Adrenal gland (tissue), 12 donors: Measurements from ENCODE around the gene RNASEL. TPM values are rescaled to one million over a fixed set of nuclear protein-coding genes. Genes with fewer than 3 reads are reported as not detected.

Experiments
- DNase-seq, 7 donors: peaks; one replicate each; pipeline ENCODE4 v3.0.0-alpha.2; 2019 to 2020
- H3K27ac ChIP-seq, 5 donors: fragments of 200-600 bp; sonication (generic) in 4 of 5; 1 replicate in 3 of 5; 2 replicates in 2 of 5; pipeline versions ENCODE4 v1.5.1 to v1.8.0; 2016 to 2020; ENCODE audit warnings: mild to moderate bottlenecking in 1 of 5
- H3K27me3 ChIP-seq: fragments of 200-600 bp; 2 replicates; pipeline ENCODE4 v1.8.0; 2021
- H3K36me3 ChIP-seq, 2 donors: fragments of 200-600 bp; replicated peaks in 1 of 2; 1 replicate in 1 of 2; 2 replicates in 1 of 2; pipeline versions ENCODE4 v1.5.1 to v1.8.0; 2018 to 2022
- H3K4me1 ChIP-seq, 2 donors: fragments of 200-600 bp; replicated peaks in 1 of 2; 1 replicate in 1 of 2; 2 replicates in 1 of 2; pipeline versions ENCODE4 v1.5.1 to v1.8.0; 2018 to 2021
- H3K4me3 ChIP-seq, 4 donors: fragments of 200-600 bp; sonication (generic) in 3 of 4; one replicate each; pipeline ENCODE4 v1.5.1; 2016 to 2018
- H3K9me3 ChIP-seq, 3 donors: fragments of 200-600 bp; sonication (generic) in 1 of 3; replicated peaks in 1 of 3; 1 replicate in 2 of 3; 2 replicates in 1 of 3; pipeline versions ENCODE4 v1.5.1 to v1.8.0; 2016 to 2021
- POLR2A ChIP-seq, 2 donors: fragments of 450-650 bp; IDR thresholded peaks; one replicate each; pipeline ENCODE4 v1.6.1; 2017; ENCODE audit warnings: antibody characterized with exemption in 2 of 2, mild to moderate bottlenecking in 2 of 2, moderate library complexity in 1 of 2
- WGBS, 4 donors: extraction: QIAGEN DNeasy Blood & Tissue Kit in 2 of 4; methylation state at CpG; one replicate each; pipeline versions ENCODE4 v1.1.5 to v1.1.7; 2013 to 2017; 5-methylcytosine and 5-hydroxymethylcytosine counted together
- intact Hi-C, 2 donors: fragments of 100-400 bp; cut with DNase I; formaldehyde crosslinking; loops; one replicate each; pipeline versions ENCODE4 v1.14.1 to v1.15.0; 2022 to 2023
- polyA plus RNA-seq, 3 donors: library from polyadenylated mRNA; stranded (reverse); fragments of 200-250 nt in 2 of 3; fragments of 350-450 nt in 1 of 3; fragmentation: Illumina TruSeq in 1 of 3; extraction: RNeasy Lipid Tissue Mini Kit (QIAGEN cat#74804) in 1 of 3; gene quantifications; one replicate each; pipeline ENCODE4 v1.2.3, GENCODE V29; 2013 to 2014
- total RNA-seq, 9 donors: library from RNA; depleted of rRNA in 4 of 9; stranded (reverse); fragments of >200 nt in 4 of 9; fragments of 120-200 nt in 1 of 9; fragmentation: NEBNext Ultra II Directional in 1 of 9; extraction: Animal tissue kit (Norgen Biotek cat#: 25700) in 1 of 9; gene quantifications; one replicate each; pipeline versions ENCODE4 v1.1.0 to v1.2.4, GENCODE V29; 2013 to 2023
- TF ChIP-seq, protein P1 (sequence below), 6 experiments: fragments of 450-650 bp in 4 of 6; fragments of 200-600 bp in 2 of 6; sonication (generic) in 1 of 6; IDR thresholded peaks; 1 replicate in 5 of 6; 2 replicates in 1 of 6; pipeline versions ENCODE4 v1.5.1 to v1.8.0; 2016 to 2021; ENCODE audit warnings: antibody characterized with exemption in 6 of 6, mild to moderate bottlenecking in 2 of 6, moderate library complexity in 1 of 6
- donor health status: healthy with polysubstance abuse.
- donor health status: Bipolar disorder and iron deficiency.
- donor health status: DM: yes; HTN: yes; CAD: no.
- donor health status: DM: no; HTN: no; CAD: no.
- donor health status: DM: no; HTN: no; CAD: no.
- donor health status: DM: yes; HTN: yes; CAD: no.

Gene RNASEL
- total and polyA plus RNA-seq, 12 donors, result 3.5 to 24.3 (median 11.7) TPM

DNA sequence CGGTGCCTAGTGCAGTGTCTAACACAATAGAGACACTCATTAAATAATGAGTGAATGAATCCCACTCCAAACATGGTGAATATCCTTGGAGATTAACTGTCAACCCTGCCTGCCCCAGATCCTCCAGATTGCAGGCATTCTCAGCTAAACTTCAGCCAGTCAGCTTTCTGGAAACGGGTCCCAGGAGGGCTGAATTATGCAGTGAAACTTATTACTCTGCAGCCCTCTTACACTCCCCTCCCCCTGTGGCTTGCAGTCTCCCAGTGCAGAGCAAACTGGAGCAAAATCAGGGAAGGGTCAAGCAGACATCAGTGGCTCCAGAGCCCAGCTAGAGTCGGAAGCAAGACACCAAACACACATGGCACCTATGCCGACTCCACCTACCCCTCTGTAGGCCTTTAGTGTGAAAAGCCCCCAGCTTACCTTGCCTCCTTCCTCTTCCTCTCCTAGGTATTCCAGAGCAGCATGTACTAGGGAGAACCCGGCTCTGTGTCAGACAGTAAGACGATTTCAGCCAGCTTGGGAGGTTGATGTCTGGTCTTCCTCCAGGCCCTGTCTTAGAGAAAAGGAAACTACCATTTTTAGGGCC lies 21.6 kb upstream of the RNASEL start:
- WGBS, 4 donors, result 71 to 91% (median 78%) methylated on average over 5 to 6 of the region's 6 CpGs
- H3K27ac ChIP-seq, result no peak overlapping the region
- TF ChIP-seq, protein P1, sequence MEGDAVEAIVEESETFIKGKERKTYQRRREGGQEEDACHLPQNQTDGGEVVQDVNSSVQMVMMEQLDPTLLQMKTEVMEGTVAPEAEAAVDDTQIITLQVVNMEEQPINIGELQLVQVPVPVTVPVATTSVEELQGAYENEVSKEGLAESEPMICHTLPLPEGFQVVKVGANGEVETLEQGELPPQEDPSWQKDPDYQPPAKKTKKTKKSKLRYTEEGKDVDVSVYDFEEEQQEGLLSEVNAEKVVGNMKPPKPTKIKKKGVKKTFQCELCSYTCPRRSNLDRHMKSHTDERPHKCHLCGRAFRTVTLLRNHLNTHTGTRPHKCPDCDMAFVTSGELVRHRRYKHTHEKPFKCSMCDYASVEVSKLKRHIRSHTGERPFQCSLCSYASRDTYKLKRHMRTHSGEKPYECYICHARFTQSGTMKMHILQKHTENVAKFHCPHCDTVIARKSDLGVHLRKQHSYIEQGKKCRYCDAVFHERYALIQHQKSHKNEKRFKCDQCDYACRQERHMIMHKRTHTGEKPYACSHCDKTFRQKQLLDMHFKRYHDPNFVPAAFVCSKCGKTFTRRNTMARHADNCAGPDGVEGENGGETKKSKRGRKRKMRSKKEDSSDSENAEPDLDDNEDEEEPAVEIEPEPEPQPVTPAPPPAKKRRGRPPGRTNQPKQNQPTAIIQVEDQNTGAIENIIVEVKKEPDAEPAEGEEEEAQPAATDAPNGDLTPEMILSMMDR (IDR thresholded peaks at IDR 0.05), result no peak
- no peak for TF ChIP-seq POLR2A (IDR thresholded peaks at IDR 0.05)
- no peak for DNase-seq
- no peaks in the 10 kb centered on the region for H3K27me3 ChIP-seq
- intact Hi-C loops, result no loop called here
- H3K4me3 ChIP-seq, result no peak overlapping the region
- H3K4me1 ChIP-seq, result peaks cover 11 to 16% of the 10 kb centered on the region in 2 donors
- H3K36me3 ChIP-seq, result no peaks in the 10 kb centered on the region
- H3K9me3 ChIP-seq, result no peaks in the 10 kb centered on the region

DNA sequence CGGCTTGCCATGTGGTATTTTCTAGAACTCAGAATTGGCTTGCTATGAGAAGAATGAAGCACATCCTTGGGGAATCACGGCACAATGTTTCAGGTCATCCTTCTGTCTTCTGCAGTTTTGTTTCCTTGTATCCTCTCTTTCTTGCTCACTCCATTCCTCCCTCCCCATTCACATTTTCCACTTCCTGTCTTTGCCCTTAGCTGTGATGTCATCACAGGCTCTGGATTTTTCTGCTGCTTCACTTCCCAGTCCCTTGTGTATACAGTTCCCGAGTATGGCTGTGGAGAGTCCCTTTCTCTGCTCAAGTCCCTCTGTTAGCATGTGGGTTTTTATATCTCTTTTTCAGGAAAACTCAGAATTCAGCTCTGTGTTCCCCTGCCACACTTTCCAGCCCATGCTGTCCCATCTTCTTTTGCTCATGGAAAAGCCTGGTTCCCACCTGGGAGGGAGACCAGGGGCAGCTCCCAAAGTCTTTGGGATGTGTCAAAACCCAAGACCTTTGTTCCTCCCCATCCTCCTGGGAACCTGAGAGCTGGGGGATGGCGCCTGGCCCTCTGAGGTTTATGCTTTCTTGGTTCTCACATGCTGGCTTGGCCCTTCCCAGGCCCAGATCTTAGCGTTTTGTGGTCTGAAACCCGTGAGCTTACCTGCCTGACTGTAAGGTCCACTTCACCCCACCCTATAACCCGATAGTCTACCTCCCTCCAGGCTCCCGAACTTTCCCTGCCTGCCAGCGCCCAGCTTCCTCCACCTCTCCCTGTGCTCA lies 20.0 kb upstream of the RNASEL start:
- no peak for TF ChIP-seq POLR2A (IDR thresholded peaks at IDR 0.05)
- TF ChIP-seq, protein P1 (IDR thresholded peaks at IDR 0.05), result no peak
- H3K9me3 ChIP-seq, result no peaks in the 10 kb centered on the region
- H3K27ac ChIP-seq, result no peak overlapping the region
- no peaks in the 10 kb centered on the region for H3K27me3 ChIP-seq
- H3K4me3 ChIP-seq, result no peak overlapping the region
- 79 to 91% (median 88%) methylated on average over 9 of the region's 9 CpGs for WGBS, 4 donors
- H3K4me1 ChIP-seq, result peaks cover 0 to 6% of the 10 kb centered on the region in 2 donors
- no peaks in the 10 kb centered on the region for H3K36me3 ChIP-seq
- DNase-seq, result no peak
- intact Hi-C loops, result no loop called here

DNA sequence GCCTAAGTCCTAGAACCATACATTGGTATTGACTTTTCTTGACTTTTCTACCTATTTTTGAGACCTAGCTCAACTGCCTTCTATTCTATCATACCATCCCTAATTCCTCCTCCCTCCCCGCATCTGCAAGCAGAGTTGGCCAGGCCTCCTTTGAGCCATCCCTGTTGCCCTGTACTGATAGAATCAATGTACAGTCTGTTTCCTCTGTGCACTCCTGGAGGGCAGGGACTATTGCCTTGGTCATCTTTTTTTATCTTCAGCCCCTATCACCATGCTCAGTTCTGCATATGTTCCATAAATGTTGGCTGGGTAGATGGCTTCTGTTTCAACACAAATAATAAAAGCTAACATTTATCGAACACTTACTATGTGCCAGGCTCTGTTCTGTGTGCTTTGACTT lies 19.2 kb upstream of the RNASEL start:
- TF ChIP-seq POLR2A (IDR thresholded peaks at IDR 0.05), result no peak
- TF ChIP-seq, protein P1 (IDR thresholded peaks at IDR 0.05), result no peak
- H3K27ac ChIP-seq, result no peak overlapping the region
- no peaks in the 10 kb centered on the region for H3K9me3 ChIP-seq
- H3K36me3 ChIP-seq, result no peaks in the 10 kb centered on the region
- H3K4me1 ChIP-seq, result peaks cover 0 to 9% of the 10 kb centered on the region in 2 donors
- intact Hi-C loops, result no loop called here
- 41 to 94% (median 88%) methylated on average over 2 of the region's 2 CpGs for WGBS, 4 donors
- no peak for DNase-seq
- no peaks in the 10 kb centered on the region for H3K27me3 ChIP-seq
- H3K4me3 ChIP-seq, result no peak overlapping the region

DNA sequence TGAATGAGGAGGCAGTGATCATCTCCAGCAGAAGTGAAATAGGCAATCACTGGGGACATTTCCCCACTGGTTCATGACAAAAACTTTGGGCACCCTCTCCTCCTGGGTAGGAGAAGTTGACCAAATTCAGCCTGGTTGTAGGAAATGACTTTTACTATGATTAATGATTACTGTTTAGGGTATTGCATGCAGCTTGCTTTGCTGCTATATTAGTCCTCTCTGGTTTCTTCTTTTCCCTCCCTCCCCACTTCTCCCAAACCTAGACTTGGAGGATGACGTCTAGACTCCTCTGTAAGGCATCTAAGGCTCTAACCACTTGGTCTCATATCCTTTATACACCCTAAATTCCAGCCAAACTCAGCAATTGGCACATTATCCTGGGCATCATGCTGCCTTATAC lies 18.5 kb upstream of the RNASEL start:
- no peaks in the 10 kb centered on the region for H3K36me3 ChIP-seq

More for the DNA sequence above, 18.5 kb upstream of the RNASEL start:
- H3K27ac ChIP-seq, result no peak overlapping the region
- no peaks in the 10 kb centered on the region for H3K27me3 ChIP-seq
- DNase-seq, result no peak
- no peaks in the 10 kb centered on the region for H3K9me3 ChIP-seq
- 71 to 85% (median 80%) methylated on average over 1 of the region's 1 CpG for WGBS, 4 donors
- TF ChIP-seq, protein P1 (IDR thresholded peaks at IDR 0.05), result no peak
- TF ChIP-seq POLR2A (IDR thresholded peaks at IDR 0.05), result no peak
- intact Hi-C loops, result no loop called here
- peaks cover 0 to 9% of the 10 kb centered on the region in 2 donors for H3K4me1 ChIP-seq
- no peak overlapping the region for H3K4me3 ChIP-seq
